GM20000 (cell line): ENCODE measurements around the gene SYT8.
"Not testable (repeated sequence)": the region's sequence is repeated elsewhere in the genome, so short reads cannot be mapped to it uniquely, and the experiment has no call there.

Experiments
- DNase-seq: peaks from one replicate; pipeline ENCODE4 v3.0.0; 2012; ENCODE audit warnings: low spot score
- TF ChIP-seq, protein P1 (sequence below): IDR thresholded peaks from 2 replicates; pipeline ENCODE4 v1.5.1; 2012; ENCODE audit warnings: mild to moderate bottlenecking, control low read depth; ENCODE audit errors: extremely low read depth, missing control alignments

Gene SYT8

DNA sequence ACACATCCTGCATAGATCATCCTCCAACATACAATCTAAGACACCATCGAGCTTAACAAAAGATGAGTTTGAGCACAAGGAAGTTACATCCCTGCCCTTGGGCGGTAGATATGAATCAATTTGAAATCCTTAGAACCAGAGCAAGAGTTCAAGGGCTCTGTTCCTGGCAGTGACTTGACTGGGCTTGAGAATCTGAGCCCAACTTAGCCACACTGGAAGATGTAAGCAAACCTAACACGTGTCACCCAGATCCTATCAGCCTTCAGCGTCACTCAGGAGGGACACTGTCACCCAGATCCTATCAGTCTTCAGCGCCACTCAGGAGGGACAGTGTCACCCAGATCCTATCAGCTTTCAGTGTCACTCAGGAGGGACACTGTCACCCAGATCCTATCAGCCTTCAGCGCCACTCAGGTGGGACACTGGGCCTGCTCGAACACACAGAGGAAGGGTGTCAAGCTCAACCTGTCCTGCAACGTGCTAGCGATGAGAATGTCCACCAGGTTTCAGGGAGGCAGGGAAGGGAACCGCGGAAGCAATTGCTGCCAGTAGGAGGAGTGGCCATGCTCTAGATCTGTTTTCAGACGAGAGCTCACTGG is 38.3 kb upstream of the SYT8 start:
- TF ChIP-seq, protein P1, sequence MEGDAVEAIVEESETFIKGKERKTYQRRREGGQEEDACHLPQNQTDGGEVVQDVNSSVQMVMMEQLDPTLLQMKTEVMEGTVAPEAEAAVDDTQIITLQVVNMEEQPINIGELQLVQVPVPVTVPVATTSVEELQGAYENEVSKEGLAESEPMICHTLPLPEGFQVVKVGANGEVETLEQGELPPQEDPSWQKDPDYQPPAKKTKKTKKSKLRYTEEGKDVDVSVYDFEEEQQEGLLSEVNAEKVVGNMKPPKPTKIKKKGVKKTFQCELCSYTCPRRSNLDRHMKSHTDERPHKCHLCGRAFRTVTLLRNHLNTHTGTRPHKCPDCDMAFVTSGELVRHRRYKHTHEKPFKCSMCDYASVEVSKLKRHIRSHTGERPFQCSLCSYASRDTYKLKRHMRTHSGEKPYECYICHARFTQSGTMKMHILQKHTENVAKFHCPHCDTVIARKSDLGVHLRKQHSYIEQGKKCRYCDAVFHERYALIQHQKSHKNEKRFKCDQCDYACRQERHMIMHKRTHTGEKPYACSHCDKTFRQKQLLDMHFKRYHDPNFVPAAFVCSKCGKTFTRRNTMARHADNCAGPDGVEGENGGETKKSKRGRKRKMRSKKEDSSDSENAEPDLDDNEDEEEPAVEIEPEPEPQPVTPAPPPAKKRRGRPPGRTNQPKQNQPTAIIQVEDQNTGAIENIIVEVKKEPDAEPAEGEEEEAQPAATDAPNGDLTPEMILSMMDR, result no peak
- no peak for DNase-seq

DNA sequence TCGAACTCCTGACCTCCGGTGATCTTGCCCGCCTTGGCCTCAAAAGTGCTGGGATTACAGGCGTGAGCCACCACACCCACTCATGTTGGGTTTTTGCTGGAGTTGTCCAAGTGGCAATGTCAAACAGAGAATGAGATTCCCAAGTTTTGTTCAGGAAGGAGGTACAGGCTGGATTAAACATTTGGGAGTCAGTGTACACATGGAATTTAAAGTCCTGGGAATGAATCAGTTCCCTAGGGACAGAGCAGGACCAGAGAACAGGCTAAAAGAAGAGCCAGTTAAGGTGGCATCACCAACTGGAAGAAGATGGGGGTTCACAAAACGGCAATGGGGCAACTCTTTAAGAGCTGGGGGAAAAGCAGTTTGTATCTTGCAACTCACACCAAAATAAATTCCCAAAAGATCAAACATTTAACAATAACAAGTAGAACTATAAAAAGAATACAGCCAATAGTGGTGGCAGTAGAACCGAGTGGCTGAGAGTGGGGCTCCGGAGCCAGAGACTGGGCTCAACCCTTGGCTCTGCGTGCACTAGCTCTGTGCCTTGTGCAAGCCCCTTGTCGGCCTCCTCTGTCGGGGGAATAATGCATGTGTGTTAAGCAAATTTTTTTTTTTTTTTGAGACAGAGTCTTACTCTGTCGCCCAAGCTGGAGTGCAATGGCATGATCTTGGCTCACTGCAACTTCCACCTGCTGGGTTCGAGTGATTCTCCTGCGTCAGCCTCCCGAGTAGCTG is 37.2 kb upstream of the SYT8 start:
- DNase-seq, result no peak
- TF ChIP-seq, protein P1, result no peak

DNA sequence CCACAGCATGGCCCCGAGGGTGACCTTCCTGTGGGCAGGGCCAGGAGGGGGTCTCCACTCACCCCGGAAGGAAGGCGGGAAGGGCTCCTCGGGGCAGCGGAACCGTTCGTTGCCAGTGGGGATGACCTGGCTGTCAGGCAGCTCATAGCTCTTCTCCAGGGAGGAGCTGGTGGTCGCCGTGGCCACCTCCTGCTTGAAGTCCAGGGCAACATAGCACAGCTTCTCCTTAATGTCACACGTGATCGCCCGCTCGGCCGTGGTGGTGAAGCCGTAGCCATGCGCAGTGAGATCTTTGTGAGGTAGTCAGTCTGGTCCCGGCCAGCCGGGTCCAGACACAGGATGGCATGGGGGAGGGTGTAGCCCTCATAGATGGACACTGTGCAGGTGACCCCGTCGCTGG is 31.5 kb upstream of the SYT8 start:
- TF ChIP-seq, protein P1, result no peak
- DNase-seq, result no peak

DNA sequence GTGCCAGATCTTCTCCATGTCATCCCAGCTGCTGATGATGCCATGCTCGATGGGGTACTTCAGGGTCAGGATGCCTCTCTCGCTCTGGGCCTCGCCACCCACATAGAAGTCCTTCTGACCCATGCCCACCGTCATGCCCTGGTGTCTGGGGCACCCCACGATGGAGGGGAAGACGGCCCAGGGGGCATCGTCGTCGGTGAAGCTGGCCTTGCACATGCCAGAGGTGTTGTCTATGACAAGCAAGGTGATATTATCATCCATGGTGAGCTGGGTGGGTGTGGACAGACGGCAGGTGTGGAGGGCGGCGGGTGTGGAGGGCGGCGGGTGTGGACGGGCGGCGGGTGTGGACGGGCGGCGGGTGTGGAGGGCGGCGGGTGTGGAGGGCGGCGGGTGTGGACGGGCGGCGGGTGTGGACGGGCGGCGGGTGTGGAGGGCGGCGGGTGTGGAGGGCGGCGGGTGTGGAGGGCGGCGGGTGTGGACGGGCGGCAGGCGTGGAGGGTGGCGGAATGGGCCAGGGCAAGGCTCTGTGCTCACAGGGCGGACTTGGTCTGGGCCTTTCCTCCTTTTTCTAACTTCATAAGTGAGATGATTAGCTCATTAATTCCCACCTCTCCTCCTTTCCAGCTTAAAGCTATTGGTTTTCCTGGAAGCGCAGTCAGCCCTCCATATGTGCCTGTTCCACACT is 30.8 kb upstream of the SYT8 start:
- not testable (repeated sequence) for DNase-seq

DNA sequence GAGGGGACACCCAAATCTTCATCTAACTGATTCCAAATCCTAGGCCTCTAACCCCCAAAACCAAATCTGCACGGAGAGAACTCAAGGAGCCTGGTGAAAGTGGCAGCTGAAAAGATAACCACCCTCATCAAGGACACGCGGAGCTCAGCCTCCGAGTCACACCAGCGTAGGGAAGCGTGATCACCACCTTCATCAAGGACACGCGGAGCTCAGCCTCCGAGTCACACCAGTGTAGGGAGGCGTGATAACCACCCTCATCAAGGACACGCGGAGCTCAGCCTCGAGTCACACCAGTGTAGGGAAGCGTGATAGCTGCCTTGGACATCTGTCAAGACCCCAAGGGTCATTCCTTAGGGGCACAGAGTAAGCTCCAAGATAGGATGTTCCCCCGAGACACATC is 29.3 kb upstream of the SYT8 start:
- TF ChIP-seq, protein P1, result no peak
- no peak for DNase-seq

DNA sequence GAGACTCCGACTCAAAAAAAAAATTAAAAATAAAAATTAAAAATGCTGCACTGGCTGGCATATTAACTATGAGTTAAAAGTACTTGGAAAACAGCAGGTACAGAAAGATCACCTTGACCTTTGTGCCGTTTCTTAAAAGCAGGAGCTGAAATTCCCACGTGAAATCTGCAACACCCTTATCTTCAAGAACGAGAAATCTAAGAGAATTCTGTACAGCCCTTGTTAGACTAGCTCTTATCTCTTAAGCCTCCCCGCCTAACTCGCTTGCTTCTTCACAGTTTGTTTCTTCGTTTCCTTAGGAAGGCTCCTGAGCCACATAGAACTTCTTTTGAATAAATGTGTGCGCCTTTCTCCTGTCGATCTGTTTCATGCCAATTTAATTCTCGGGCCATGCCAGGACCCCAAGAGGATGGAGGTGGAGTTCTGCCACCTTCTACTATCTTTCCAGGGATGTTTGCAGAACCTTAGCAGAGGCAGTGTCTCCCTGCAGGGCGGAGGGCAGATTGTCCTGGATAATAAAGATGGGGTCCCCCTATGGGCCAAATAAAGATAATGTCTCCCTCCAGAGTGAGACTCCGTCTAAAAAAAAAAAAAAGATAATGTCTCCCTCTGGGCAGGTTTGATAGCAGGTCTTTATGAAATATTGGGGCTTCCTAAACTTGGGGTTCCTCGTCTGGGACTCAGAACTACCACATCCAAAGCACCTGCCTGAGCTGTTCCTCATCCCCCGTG is 27.4 kb upstream of the SYT8 start:
- no peak for DNase-seq
- TF ChIP-seq, protein P1, result no peak

DNA sequence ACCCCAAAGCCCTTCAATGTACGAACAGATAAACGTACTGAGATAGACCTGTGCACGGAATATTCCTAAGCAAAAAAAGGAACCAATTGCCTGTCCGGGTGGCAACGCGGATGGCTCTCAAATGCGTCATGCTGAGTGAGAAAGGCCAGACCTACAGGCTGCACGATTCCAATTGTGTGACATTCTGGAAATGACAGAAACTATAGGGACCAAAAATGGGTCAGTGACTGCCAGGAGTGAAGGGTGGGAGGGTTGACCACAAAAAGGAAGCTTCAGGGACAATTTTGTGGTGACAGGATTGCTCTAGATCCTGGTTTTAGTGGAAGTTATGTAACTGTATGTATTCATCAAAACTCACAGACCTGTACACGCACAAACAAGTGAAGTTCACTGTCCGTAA is 24.0 kb upstream of the SYT8 start:
- TF ChIP-seq, protein P1, result no peak
- DNase-seq, result no peak
